Endodermal cell (in vitro differentiated cells): ENCODE results near the gene LLGL2. TPM values are rescaled to one million over a fixed set of nuclear protein-coding genes. Genes with fewer than 3 reads are reported as not detected.
A peak's percentile ranks its signal among the peaks of the same experiment; 100 is the strongest.
"Not testable (repeated sequence)": the region's sequence is repeated elsewhere in the genome, so short reads cannot be mapped to it uniquely, and the experiment has no call there.

Experiments
- DNase-seq: peaks from one replicate; pipeline ENCODE4 v3.0.0-alpha.2; 2017
- H3K27ac ChIP-seq: 2 replicates; pipeline ENCODE4 v1.5.1; 2013; ENCODE audit warnings: mild to moderate bottlenecking, low read depth, low read length, moderate library complexity
- H3K27me3 ChIP-seq: 2 replicates; pipeline ENCODE4 v1.6.1; 2013; ENCODE audit warnings: mild to moderate bottlenecking, low read length, moderate library complexity; ENCODE audit not compliant: insufficient read depth, control insufficient read depth, poor library complexity, severe bottlenecking
- H3K36me3 ChIP-seq: 2 replicates; pipeline ENCODE4 v1.7.0; 2013; ENCODE audit warnings: mild to moderate bottlenecking, low read length, moderate library complexity; ENCODE audit not compliant: control insufficient read depth, insufficient read depth
- H3K4me1 ChIP-seq: one replicate; pipeline ENCODE4 v1.7.0; 2013; ENCODE audit warnings: low read length; ENCODE audit not compliant: control insufficient read depth, insufficient read depth
- H3K4me3 ChIP-seq: 2 replicates; pipeline ENCODE4 v1.5.1; 2013; ENCODE audit warnings: mild to moderate bottlenecking, low read length, moderate library complexity
- H3K9ac ChIP-seq: 2 replicates; pipeline ENCODE4 v1.6.1; 2013; ENCODE audit warnings: mild to moderate bottlenecking, low read length, moderate library complexity; ENCODE audit not compliant: poor library complexity, severe bottlenecking; ENCODE audit errors: extremely low read depth
- H3K9me3 ChIP-seq: 2 replicates; pipeline ENCODE4 v1.6.1; 2013; ENCODE audit warnings: mild to moderate bottlenecking, low read length, moderate library complexity; ENCODE audit not compliant: control insufficient read depth
- H3K27ac Mint-ChIP-seq: 2 replicates; pipeline ENCODE4 v1.8.0; 2020; ENCODE audit warnings: mixed read lengths
- H3K27me3 Mint-ChIP-seq: 2 replicates; pipeline ENCODE4 v1.8.0; 2021; ENCODE audit warnings: mild to moderate bottlenecking, mixed read lengths; ENCODE audit not compliant: insufficient read depth
- H3K36me3 Mint-ChIP-seq: 2 replicates; pipeline ENCODE4 v1.8.0; 2020; ENCODE audit warnings: low read depth, mixed read lengths
- H3K4me1 Mint-ChIP-seq: 2 replicates; pipeline ENCODE4 v1.8.0; 2020; ENCODE audit warnings: mixed read lengths
- H3K4me3 Mint-ChIP-seq: 2 replicates; pipeline ENCODE4 v1.8.0; 2020; ENCODE audit warnings: mild to moderate bottlenecking, moderate library complexity, mixed read lengths
- H3K9me3 Mint-ChIP-seq: 2 replicates; pipeline ENCODE4 v1.8.0; 2020; ENCODE audit warnings: mild to moderate bottlenecking, mixed read lengths
- WGBS, 2 experiments: methylation state at CpG; one replicate each; pipeline versions ENCODE4 v1.1.5 to v1.1.7; 2013; ENCODE audit warnings: missing lambda C conversion rate in 2 of 2, mixed read lengths in 1 of 2; ENCODE audit not compliant: insufficient coverage in 1 of 2, insufficient read length in 1 of 2; 5-methylcytosine and 5-hydroxymethylcytosine counted together
- total RNA-seq, 2 donors: library from RNA; stranded (reverse); fragmentation: NEBNext Ultra II Directional in 1 of 2; extraction: Animal tissue kit (Norgen Biotek cat#: 25700) in 1 of 2; gene quantifications; 2 replicates in 1 of 2; 3 replicates in 1 of 2; pipeline ENCODE4 v1.2.1, GENCODE V29; 2021
- TF ChIP-seq, protein P1 (sequence below): fragments of 200-600 bp; sonication (generic); conservative IDR thresholded peaks from 2 replicates; pipeline ENCODE4 v1.5.0; 2021; ENCODE audit warnings: antibody characterized with exemption, mild to moderate bottlenecking

Gene LLGL2
- total RNA-seq, 2 donors from 2014 or later, result 128 to 149 TPM

DNA sequence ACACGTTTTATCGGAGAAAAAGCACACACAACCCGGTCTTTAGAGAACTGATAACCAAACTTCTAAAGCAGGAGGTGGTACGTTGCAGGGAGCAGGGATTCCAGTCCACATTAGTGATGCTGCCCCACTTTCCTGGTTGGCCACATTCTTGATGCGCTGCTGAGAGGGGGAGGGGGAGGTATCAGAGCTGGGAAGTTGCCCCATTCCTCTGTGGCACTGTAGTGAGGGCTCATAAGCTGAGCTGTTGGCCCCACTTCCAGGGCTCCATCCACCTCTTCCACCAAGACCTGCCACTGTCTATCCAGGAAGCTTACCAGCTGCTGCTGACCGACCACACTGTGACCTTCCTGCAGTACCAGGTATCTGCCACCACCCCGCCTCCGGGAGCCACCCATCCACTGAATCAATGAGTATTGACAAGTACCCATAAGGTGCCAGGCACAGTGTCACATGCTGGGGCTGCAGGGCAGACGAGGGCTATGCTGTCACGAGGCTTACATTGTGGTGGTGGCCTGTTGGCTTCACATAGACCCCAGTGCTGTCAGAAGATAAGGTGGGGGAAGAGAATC, 8.1 kb upstream of the LLGL2 start:
- H3K36me3 Mint-ChIP-seq, result peaks cover 35% of the 10 kb centered on the region
- WGBS, 2 experiments, result 29 to 39% methylated on average over 6 to 10 of the region's 10 CpGs
- H3K4me1 Mint-ChIP-seq, result no peaks in the 10 kb centered on the region
- Histone ChIP-seq H3K27me3 (no peaks in the 10 kb centered on the region), H3K27ac (no peak overlapping the region), H3K9me3 (no peaks in the 10 kb centered on the region), H3K4me3 (peak overlapping the region; percentile 78), H3K9ac (no peak overlapping the region), H3K4me1 (peaks cover 7% of the 10 kb centered on the region), H3K36me3 (peaks cover 11% of the 10 kb centered on the region)
- H3K27ac Mint-ChIP-seq, result no peak overlapping the region
- peak; percentile 83 for DNase-seq
- H3K9me3 Mint-ChIP-seq, result no peaks in the 10 kb centered on the region
- peak overlapping the region; percentile 70 for H3K4me3 Mint-ChIP-seq
- TF ChIP-seq, protein P1, sequence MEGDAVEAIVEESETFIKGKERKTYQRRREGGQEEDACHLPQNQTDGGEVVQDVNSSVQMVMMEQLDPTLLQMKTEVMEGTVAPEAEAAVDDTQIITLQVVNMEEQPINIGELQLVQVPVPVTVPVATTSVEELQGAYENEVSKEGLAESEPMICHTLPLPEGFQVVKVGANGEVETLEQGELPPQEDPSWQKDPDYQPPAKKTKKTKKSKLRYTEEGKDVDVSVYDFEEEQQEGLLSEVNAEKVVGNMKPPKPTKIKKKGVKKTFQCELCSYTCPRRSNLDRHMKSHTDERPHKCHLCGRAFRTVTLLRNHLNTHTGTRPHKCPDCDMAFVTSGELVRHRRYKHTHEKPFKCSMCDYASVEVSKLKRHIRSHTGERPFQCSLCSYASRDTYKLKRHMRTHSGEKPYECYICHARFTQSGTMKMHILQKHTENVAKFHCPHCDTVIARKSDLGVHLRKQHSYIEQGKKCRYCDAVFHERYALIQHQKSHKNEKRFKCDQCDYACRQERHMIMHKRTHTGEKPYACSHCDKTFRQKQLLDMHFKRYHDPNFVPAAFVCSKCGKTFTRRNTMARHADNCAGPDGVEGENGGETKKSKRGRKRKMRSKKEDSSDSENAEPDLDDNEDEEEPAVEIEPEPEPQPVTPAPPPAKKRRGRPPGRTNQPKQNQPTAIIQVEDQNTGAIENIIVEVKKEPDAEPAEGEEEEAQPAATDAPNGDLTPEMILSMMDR, result peak; percentile 48
- no peaks in the 10 kb centered on the region for H3K27me3 Mint-ChIP-seq

GRCh38 chr17:75518201-75518600, 7.3 kb upstream of the LLGL2 start:
- no peak overlapping the region for H3K27ac ChIP-seq
- peaks cover 10% of the 10 kb centered on the region for H3K36me3 ChIP-seq
- H3K27me3 ChIP-seq, result no peaks in the 10 kb centered on the region
- 93 to 96% methylated on average over 3 of the region's 3 CpGs for WGBS, 2 experiments
- Mint-ChIP-seq H3K4me1 (no peaks in the 10 kb centered on the region), H3K27ac (no peak overlapping the region), H3K9me3 (no peaks in the 10 kb centered on the region), H3K36me3 (peaks cover 40% of the 10 kb centered on the region), H3K4me3 (no peak overlapping the region), H3K27me3 (no peaks in the 10 kb centered on the region)
- TF ChIP-seq, protein P1, result no peak
- H3K4me1 ChIP-seq, result peaks cover 7% of the 10 kb centered on the region
- no peak for DNase-seq
- H3K4me3 ChIP-seq, result no peak overlapping the region
- no peak overlapping the region for H3K9ac ChIP-seq
- no peaks in the 10 kb centered on the region for H3K9me3 ChIP-seq

DNA sequence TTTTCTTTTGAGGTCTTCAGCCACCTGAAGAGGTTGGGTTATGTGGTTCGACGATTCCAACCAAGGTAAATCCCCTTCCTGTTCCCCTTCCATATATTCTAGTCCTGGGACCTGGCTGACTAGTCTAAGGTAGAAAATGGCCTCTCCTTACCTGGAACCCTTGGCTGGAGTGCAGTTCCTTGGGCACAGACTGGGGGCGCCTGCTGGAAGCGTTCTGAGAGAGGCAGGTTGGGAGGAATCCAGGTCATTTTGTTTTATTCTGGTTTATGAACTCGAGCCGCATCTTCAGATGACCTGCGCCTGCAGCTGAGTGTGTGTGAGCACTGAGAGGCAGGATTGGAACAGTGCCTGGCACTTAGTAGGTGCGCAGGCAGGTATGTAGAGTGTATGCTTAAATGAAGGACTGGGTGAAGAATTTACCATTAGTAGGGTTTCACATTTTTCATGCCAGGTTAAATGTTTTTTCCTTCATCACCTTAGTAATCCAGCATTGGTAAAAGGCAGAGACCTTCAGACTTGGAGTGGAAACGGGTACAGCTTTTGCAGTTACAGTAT, 6.4 kb upstream of the LLGL2 start:
- no peaks in the 10 kb centered on the region for H3K27me3 Mint-ChIP-seq
- Histone ChIP-seq H3K36me3 (peaks cover 4% of the 10 kb centered on the region), H3K9me3 (no peaks in the 10 kb centered on the region), H3K9ac (no peak overlapping the region), H3K4me1 (peaks cover 4% of the 10 kb centered on the region), H3K4me3 (no peak overlapping the region), H3K27ac (no peak overlapping the region), H3K27me3 (no peaks in the 10 kb centered on the region)
- peak; percentile 83 for DNase-seq
- H3K36me3 Mint-ChIP-seq, result peaks cover 37% of the 10 kb centered on the region
- TF ChIP-seq, protein P1, result peak; percentile 72
- no peaks in the 10 kb centered on the region for H3K4me1 Mint-ChIP-seq
- H3K4me3 Mint-ChIP-seq, result no peak overlapping the region
- WGBS, 2 experiments, result 85 to 100% methylated on average over 4 to 9 of the region's 9 CpGs
- no peak overlapping the region for H3K27ac Mint-ChIP-seq
- no peaks in the 10 kb centered on the region for H3K9me3 Mint-ChIP-seq

- peaks cover 37% of the 10 kb centered on the region for H3K36me3 Mint-ChIP-seq
- H3K9me3 Mint-ChIP-seq, H3K36me3 ChIP-seq: not testable (repeated sequence)
Observed at GRCh38 chr17:75520413-75520812, 5.1 kb upstream of the LLGL2 start.

More at GRCh38 chr17:75520413-75520812, 5.1 kb upstream of the LLGL2 start:
- 94 to 96% methylated on average over 7 to 8 of the region's 8 CpGs for WGBS, 2 experiments
- H3K4me1 ChIP-seq, H3K27me3 Mint-ChIP-seq, H3K4me3 ChIP-seq, H3K27ac Mint-ChIP-seq, H3K27ac ChIP-seq, H3K9me3 ChIP-seq, H3K27me3 ChIP-seq, H3K4me3 Mint-ChIP-seq, H3K4me1 Mint-ChIP-seq, DNase-seq, H3K9ac ChIP-seq: not testable (repeated sequence)
